HG03066 (cell line): Measurements from ENCODE around the gene TREH.
"Not testable (repeated sequence)": the region's sequence is repeated elsewhere in the genome, so short reads cannot be mapped to it uniquely, and the experiment has no call there.

Experiments used
- ATAC-seq: cut with Tn5 transposase; IDR thresholded peaks from one replicate; pipeline ENCODE4 v1.9.1; 2021; ENCODE audit warnings: low read depth; ENCODE audit not compliant: unreplicated experiment

The TREH gene

DNA sequence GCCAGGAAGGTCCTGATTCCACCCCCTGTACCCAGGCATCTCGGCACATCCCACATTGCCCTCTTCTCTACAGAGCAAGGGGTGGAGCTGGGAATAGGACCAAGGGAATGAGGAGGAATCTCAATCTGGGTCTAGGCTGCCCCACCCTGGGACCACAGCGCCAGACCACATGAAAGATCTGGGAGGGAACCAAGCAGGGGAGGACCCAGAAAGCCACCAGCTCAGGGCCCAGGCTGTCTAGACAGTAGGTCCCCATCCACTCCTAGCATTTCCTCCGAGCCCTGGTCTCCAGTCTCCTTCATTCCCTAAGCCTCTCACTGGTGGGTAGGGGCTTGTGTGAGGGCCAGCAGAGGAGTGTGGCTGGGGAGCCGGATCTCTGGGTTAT, 60.5 kb downstream of the TREH start:
- no peak for ATAC-seq

DNA sequence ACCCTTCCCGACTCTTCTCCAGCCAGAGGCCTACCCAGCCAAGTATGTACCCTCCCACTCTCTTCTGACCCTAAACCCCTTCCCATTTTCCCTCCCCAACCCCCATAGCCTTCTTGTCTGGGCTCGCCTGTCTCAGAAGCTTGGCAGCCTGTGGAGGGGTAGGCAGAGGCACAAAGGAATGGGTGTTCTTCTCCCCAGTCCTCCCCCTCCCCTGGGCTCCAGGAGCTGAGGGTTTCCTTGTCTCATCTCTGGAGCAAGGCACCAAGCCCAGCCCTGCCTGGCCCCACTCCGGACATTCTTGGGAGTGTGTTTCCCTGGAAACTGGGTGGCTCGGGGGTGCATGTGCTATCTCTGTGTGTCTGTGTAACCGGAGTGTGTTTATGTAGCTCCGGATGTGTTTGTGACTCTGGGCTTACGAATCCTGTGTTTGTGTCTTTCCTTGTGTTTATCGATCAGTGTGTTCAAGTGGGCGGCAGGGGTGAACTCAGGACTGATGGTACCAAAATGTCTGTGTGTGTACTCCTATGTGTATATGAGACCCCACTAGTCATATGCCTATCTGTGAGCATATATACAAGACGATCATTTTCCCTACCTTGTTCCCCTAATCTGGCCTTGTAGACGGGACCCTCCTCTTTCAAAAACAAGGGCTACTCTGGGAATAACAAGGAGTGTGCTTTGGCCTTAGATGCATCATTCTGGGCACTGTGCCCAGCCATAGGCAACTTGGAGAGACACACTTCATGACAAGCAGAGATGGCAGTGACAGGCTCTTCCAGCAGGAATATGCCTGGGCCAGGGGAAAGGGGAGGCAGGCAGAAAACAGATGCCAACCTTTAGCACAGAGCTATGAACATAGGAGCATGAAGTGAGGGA, 61.1 kb downstream of the TREH start:
- no peak for ATAC-seq

- ATAC-seq: no peak
Measured at GRCh38 chr11:118615976-118616371, 63.5 kb downstream of the TREH start.

GRCh38 chr11:118615282-118615975, 64.0 kb downstream of the TREH start:
- no peak for ATAC-seq

DNA sequence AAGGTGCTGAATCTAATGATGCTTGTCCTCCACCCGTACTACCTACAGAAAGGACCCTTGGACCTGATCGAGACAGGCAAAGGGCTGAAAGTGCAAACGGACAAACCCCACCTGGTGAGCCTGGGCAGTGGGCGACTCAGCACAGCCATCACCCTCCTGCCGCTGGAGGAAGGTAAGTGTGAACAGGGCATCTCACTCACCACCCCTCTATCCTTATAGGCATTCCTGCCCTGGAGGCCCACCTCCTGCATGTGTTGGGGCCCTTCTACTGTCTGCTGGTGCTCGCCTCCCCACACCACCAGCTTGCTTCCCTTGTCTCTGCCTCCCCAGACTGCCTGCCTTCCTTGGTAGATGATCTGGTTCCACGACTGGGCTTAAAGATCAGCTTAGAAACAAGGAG, 64.9 kb downstream of the TREH start:
- no peak for ATAC-seq

DNA sequence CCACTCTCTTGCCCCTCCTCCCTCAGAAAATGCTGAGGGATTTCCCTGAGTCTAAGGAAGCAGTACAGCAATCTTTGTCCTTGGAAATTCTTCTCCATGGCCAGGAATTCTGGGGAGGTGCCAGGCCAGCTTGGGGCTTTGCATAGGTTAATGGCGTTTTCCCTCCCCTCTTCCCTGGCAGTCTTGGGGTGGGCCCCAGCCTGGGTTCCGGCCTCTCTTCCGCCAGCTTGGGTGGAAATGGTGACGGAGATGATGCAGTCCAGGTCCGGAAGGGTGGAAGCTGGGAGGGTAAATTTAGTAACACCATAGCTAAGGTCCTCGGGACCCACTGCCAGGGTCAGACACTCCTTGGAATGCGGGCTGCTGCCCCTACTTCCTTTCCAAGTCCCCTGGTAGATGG, 67.1 kb downstream of the TREH start:
- ATAC-seq: no peak

GRCh38 chr11:118611433-118611795, 68.0 kb downstream of the TREH start:
- ATAC-seq: not testable (repeated sequence)

DNA sequence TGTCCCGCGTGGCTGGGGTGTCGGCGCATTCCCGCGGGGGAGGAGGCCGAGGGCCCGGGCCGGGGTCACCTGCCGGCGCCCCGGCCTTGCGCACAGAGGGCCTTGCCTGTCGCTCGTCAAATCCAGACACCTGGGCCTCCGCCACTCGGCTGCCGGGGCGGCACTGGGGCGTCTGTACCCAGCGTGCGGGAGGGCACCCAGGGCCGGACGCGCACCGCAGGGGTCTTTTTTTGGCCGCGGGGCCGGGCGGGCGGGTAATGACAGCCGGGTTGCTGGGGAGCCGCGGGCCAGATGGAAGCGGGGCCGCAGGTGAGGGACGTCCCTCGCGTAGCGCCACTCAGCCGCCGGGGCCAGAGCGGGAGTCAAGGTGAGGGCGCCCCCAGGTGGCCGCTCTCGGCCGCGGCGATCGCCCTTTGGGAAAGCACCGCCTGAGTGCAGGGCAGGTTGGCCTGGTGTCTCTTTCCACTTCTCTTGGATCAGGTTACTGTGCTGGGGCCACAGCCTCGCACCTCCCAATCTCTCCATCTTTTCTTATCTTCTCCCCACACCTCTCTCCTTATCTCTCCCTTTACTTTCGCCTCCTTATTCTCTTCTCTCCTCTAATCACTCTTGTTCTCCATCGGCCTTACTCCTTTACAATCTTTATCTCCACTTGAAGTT, 68.5 kb downstream of the TREH start:
- ATAC-seq: no peak

- ATAC-seq: no peak
Measured at GRCh38 chr11:118610225-118610772, 69.2 kb downstream of the TREH start.

GRCh38 chr11:118609380-118610224, 69.8 kb downstream of the TREH start:
- no peak for ATAC-seq

GRCh38 chr11:118608360-118609227, 70.9 kb downstream of the TREH start:
- ATAC-seq: no peak

DNA sequence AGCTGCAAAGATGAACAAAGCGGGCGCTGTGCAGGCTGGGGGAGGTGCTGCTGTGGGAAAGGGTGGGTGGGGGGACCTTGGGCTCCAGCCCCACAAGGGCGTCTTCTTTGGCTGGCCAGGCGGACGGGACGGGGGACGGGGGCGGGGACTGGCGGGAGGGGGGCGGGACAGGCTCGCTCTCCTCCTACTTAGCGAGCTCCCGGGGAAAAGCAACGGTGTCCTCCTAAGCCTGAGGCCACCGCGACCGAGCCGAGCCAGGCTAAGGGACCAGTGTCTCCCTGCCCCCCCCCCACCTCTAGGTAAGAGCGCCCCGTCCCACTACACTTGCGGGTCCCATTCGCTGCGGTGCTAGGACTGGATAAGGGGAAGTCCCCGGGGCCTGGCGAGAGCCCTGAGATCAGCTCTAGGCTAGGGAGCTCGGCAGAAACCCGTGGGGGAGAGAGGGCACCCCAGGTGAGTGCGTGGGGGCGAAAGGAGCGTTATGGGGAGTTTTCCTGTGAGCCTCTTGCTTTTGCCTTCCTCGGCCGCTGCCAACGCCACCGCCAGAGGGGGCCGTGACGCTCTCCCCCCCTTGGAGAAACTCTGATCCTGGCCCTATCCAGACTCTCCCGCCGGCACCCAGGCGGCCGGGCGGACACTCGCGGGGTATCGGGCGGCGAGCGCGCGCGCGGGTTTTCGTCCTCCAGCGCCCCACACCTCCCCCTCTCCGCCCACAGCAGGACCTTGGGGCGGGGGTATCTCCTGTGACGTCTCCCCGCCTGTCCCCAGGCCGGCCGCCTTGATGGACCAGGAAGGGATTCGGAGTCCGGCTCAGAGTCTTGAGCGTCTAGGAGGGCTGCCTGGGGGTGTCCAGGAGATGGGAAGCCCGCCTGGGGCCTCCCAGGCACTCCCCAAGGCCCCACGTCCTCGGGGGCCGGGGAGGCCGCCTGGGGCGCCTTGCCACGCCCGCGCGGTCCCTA, 71.8 kb downstream of the TREH start, which contains the start of gene PHLDB1:
TSS of gene PHLDB1 (plus strand) at position 215 of the 959 bp plus-strand sequence. CDS start 6,222 bp downstream, outside the sequence.
- ATAC-seq: no peak
